ENCODE measurements around the gene STK25.

- no peak for TF ChIP-seq CTCF (IDR thresholded peaks at IDR 0.05 in 2 of 3, conservative IDR thresholded peaks at IDR 0.05 in 1 of 3; ENCODE audit: control insufficient read depth in 2 of 3, extremely low read depth in 1 of 3, insufficient read depth in 1 of 3, low read depth in 3 of 3, low read length in 3 of 3)
- no peak for TF ChIP-seq ZNF24 (IDR thresholded peaks at IDR 0.05)
- TF ChIP-seq KDM1A (IDR thresholded peaks at IDR 0.05; ENCODE audit: borderline replicate concordance), result no peak
- TF ChIP-seq SUPT20H (IDR thresholded peaks at IDR 0.05; ENCODE audit: borderline replicate concordance, control insufficient read depth, low read depth, low read length), result no peak
- TF ChIP-seq, protein P1, sequence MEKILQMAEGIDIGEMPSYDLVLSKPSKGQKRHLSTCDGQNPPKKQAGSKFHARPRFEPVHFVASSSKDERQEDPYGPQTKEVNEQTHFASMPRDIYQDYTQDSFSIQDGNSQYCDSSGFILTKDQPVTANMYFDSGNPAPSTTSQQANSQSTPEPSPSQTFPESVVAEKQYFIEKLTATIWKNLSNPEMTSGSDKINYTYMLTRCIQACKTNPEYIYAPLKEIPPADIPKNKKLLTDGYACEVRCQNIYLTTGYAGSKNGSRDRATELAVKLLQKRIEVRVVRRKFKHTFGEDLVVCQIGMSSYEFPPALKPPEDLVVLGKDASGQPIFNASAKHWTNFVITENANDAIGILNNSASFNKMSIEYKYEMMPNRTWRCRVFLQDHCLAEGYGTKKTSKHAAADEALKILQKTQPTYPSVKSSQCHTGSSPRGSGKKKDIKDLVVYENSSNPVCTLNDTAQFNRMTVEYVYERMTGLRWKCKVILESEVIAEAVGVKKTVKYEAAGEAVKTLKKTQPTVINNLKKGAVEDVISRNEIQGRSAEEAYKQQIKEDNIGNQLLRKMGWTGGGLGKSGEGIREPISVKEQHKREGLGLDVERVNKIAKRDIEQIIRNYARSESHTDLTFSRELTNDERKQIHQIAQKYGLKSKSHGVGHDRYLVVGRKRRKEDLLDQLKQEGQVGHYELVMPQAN (conservative IDR thresholded peaks at IDR 0.05), result no peak
Observed at GRCh38 chr2:241445426-241445825, 63.0 kb downstream of the STK25 start.
